K562 (cell line): Measurements from ENCODE around the gene CCDC187. TPM values are rescaled to one million over a fixed set of nuclear protein-coding genes. Genes with fewer than 3 reads are reported as not detected.

Experiments
- ARID1B ChIP-seq: fragments of 450-650 bp; IDR thresholded peaks from 2 replicates; pipeline ENCODE4 v1.6.1; 2016; ENCODE audit warnings: antibody characterized with exemption, mild to moderate bottlenecking, inconsistent platforms
- ATF7 ChIP-seq: fragments of 450-650 bp; IDR thresholded peaks from 2 replicates; pipeline ENCODE4 v1.7.1; 2014; ENCODE audit warnings: mild to moderate bottlenecking, moderate library complexity
- CREB1 ChIP-seq, 2 experiments: sonication (generic) in 1 of 2; formaldehyde crosslinking in 1 of 2; IDR thresholded peaks; 2 replicates each; pipeline versions ENCODE4 v1.6.1 to v1.8.0; 2012 to 2022; ENCODE audit warnings: inconsistent platforms in 1 of 2, mild to moderate bottlenecking in 1 of 2, missing genetic modification reagents in 1 of 2, moderate library complexity in 1 of 2
- CTCFL ChIP-seq: IDR thresholded peaks from 2 replicates; pipeline ENCODE4 v1.6.1; 2011; ENCODE audit warnings: borderline replicate concordance, low read depth, mild to moderate bottlenecking, moderate library complexity, low read length; ENCODE audit not compliant: insufficient read depth, poor library complexity, severe bottlenecking
- FOXK2 ChIP-seq, 2 experiments: fragments of 450-650 bp; IDR thresholded peaks in 1 of 2; conservative IDR thresholded peaks in 1 of 2; 2 replicates each; pipeline ENCODE4 v1.6.1; 2016; ENCODE audit warnings: low read depth in 2 of 2, mild to moderate bottlenecking in 1 of 2
- GATA2 ChIP-seq: sonication (generic); formaldehyde crosslinking; IDR thresholded peaks from 2 replicates; pipeline ENCODE4 v1.4.0; 2020; ENCODE audit warnings: mild to moderate bottlenecking, missing genetic modification reagents
- GATAD2B ChIP-seq: fragments of 450-650 bp; IDR thresholded peaks from 2 replicates; pipeline ENCODE4 v1.6.1; 2017; ENCODE audit warnings: mild to moderate bottlenecking, borderline replicate concordance
- KDM2B ChIP-seq: fragments of 250-450 bp; sonication (Bioruptor Pico); IDR thresholded peaks from 2 replicates; pipeline ENCODE4 v1.8.0; 2021; ENCODE audit warnings: mild to moderate bottlenecking, moderate library complexity
- NFATC3 ChIP-seq: fragments of 450-650 bp; IDR thresholded peaks from 2 replicates; pipeline ENCODE4 v1.6.1; 2017; ENCODE audit warnings: mild to moderate bottlenecking
- NONO ChIP-seq, 2 experiments: fragments of 200-400 bp in 1 of 2; fragments of 450-650 bp in 1 of 2; formaldehyde crosslinking in 1 of 2; IDR thresholded peaks; 2 replicates each; pipeline ENCODE4 v1.6.1; 2017; ENCODE audit warnings: low read depth in 2 of 2, mild to moderate bottlenecking in 2 of 2, moderate library complexity in 2 of 2, low read length in 1 of 2
- PRMT5 ChIP-seq: sonication (generic); formaldehyde crosslinking; IDR thresholded peaks from 2 replicates; pipeline ENCODE4 v1.5.0; 2020; ENCODE audit warnings: missing genetic modification reagents
- SP1 ChIP-seq: sonication (generic); formaldehyde crosslinking; IDR thresholded peaks from 2 replicates; pipeline ENCODE4 v1.8.1; 2022; ENCODE audit warnings: mild to moderate bottlenecking, missing genetic modification reagents
- ZBTB33 ChIP-seq: sonication (generic); formaldehyde crosslinking; IDR thresholded peaks from 2 replicates; pipeline ENCODE4 v1.8.1; 2023; ENCODE audit warnings: mild to moderate bottlenecking, missing genetic modification reagents
- polyA plus RNA-seq, 8 experiments: library from polyadenylated mRNA; depleted of rRNA in 4 of 8; stranded (reverse) in 5 of 8; unstranded in 3 of 8; fragments of >200 nt; fragmentation: Nextera tagmentation in 2 of 8; fragmentation: Illumina TruSeq in 1 of 8; extraction: Ambion mirVana in 2 of 8; extraction: Trizol in 1 of 8; gene quantifications; 2 replicates each; pipeline versions ENCODE4 v1.2.1 to v1.2.3, GENCODE V29; 2011 to 2014; ENCODE audit warnings: inconsistent platforms in 1 of 8, missing spikeins in 1 of 8
- total RNA-seq, 7 experiments: library from RNA; depleted of rRNA in 6 of 7; stranded (reverse); fragments of >200 nt in 6 of 7; fragmentation: Illumina TruSeq in 2 of 7; extraction: Trizol in 2 of 7; gene quantifications; 2 replicates each; pipeline versions ENCODE4 v1.2.1 to v1.2.3, GENCODE V29; 2011 to 2021; ENCODE audit warnings: low replicate concordance in 1 of 7

CCDC187 gene
- total and polyA plus RNA-seq, 9 of the 15 experiments (the other 6 are each of a cell fraction or from before 2014, with no cell fraction given), result not detected

DNA sequence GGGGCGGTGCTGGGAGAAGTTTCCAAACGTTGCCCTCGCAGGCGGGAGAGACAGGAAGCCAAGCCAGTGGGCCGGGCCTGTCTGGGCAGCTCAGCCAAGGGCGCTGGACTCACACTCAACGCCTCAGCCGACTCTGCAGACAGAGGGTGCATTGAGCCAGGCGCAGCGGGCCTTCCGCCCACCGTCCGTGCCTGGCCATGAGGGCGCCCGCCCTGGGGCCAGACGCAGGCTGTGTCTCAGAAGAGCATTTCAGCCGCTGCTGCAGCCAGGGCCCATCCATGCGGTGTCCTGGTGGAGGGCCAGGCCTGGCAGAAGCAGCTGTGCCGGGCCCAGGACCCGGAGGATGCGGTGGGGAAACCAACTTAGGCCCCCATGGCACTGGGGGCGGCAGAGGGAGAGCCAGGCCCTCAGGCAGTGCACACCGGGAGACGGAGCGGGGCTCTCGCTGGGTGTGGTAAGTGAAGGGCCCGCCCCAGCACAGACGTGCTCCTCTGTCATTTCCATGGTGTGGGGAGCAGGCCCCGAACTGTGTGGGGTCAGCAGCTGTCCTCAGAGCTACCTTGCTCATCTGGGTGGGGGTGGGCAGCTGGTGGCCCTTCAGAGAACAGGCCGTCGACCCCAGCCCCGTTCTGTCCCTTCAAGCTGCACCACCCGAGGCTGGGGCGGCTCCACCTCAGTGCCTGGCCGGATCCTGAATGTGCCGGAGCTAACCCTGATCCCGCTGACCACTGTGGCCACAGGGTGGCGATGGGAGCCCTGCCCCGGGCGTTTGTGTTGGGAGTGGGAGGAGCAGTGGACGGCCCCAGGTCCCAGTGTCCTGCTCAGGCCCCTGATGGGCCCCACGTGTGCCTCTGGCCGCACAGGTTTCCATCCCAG is 41.6 kb upstream of the CCDC187 start (continued):
- TF ChIP-seq ZBTB33 (CRISPR knock-in tag) (peak; percentile 56; the same call in 1 of the 2 replicates), NONO (IDR thresholded peaks at IDR 0.05; ENCODE audit: low read depth in 2 of 2, low read length in 1 of 2) (0 out of 4 replicates have a peak, but pooled peaks of 1 of the 2 experiments have one; percentile 56), SP1 (CRISPR knock-in tag) (peak; percentile 66), NFATC3 (no peak), CTCFL (peak; percentile 43), ATF7 (peak; percentile 25; the same call in 1 of the 2 replicates), GATAD2B (peak; percentile 54; the same call in 1 of the 2 replicates), PRMT5 (no peak), FOXK2 (conservative IDR thresholded peaks at IDR 0.05 in 1 of 2, IDR thresholded peaks at IDR 0.05 in 1 of 2; ENCODE audit: low read depth in 2 of 2) (no peak), GATA2 (CRISPR knock-in tag) (no peak), KDM2B (no peak), CREB1 (IDR thresholded peaks at IDR 0.05) (0 out of 2 replicates have a peak, but pooled peaks have one; percentile 18), CREB1 (CRISPR knock-in tag; IDR thresholded peaks at IDR 0.05) (no peak), ARID1B (no peak)
